ENCODE data around the gene ARNT2.

GRCh38 chr15:80375968-80376891 is 28.0 kb upstream of the ARNT2 start:
- TF ChIP-seq EZH2phosphoT487 (IDR thresholded peaks at IDR 0.05; ENCODE audit: borderline replicate concordance, low read depth) (no peak), GABPA (IDR thresholded peaks at IDR 0.05; ENCODE audit: low read depth) (no peak), CTCF (IDR thresholded peaks at IDR 0.05) (no peak), POLR2AphosphoS5 (IDR thresholded peaks at IDR 0.05; ENCODE audit: low read depth, low read length) (no peak), YY1 (IDR thresholded peaks at IDR 0.05; ENCODE audit: low read depth) (no peak), EP300 (IDR thresholded peaks at IDR 0.05; ENCODE audit: borderline replicate concordance in 1 of 2, low read depth in 1 of 2, low read length in 1 of 2) (no peak), SMC3 (IDR thresholded peaks at IDR 0.05; ENCODE audit: low read depth, low read length) (no peak), RFX5 (IDR thresholded peaks at IDR 0.05; ENCODE audit: low read length) (no peak), NRF1 (IDR thresholded peaks at IDR 0.05; ENCODE audit: low read depth, low read length) (no peak)
- TF ChIP-seq, protein P1, sequence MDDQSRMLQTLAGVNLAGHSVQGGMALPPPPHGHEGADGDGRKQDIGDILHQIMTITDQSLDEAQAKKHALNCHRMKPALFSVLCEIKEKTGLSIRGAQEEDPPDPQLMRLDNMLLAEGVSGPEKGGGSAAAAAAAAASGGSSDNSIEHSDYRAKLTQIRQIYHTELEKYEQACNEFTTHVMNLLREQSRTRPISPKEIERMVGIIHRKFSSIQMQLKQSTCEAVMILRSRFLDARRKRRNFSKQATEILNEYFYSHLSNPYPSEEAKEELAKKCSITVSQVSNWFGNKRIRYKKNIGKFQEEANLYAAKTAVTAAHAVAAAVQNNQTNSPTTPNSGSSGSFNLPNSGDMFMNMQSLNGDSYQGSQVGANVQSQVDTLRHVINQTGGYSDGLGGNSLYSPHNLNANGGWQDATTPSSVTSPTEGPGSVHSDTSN (IDR thresholded peaks at IDR 0.05) = no peak
- TF ChIP-seq, protein P2, sequence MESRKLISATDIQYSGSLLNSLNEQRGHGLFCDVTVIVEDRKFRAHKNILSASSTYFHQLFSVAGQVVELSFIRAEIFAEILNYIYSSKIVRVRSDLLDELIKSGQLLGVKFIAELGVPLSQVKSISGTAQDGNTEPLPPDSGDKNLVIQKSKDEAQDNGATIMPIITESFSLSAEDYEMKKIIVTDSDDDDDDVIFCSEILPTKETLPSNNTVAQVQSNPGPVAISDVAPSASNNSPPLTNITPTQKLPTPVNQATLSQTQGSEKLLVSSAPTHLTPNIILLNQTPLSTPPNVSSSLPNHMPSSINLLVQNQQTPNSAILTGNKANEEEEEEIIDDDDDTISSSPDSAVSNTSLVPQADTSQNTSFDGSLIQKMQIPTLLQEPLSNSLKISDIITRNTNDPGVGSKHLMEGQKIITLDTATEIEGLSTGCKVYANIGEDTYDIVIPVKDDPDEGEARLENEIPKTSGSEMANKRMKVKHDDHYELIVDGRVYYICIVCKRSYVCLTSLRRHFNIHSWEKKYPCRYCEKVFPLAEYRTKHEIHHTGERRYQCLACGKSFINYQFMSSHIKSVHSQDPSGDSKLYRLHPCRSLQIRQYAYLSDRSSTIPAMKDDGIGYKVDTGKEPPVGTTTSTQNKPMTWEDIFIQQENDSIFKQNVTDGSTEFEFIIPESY (IDR thresholded peaks at IDR 0.05; ENCODE audit: borderline replicate concordance, low read depth) = no peak
- TF ChIP-seq, protein P3, sequence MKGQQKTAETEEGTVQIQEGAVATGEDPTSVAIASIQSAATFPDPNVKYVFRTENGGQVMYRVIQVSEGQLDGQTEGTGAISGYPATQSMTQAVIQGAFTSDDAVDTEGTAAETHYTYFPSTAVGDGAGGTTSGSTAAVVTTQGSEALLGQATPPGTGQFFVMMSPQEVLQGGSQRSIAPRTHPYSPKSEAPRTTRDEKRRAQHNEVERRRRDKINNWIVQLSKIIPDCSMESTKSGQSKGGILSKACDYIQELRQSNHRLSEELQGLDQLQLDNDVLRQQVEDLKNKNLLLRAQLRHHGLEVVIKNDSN (IDR thresholded peaks at IDR 0.05; ENCODE audit: borderline replicate concordance, low read depth) = no peak
